Liver (tissue), 3 donors: ENCODE data around the gene TRMT2A.

Experiments
- CTCF ChIP-seq: fragments of 150-350 bp; IDR thresholded peaks from 2 replicates; pipeline ENCODE4 v1.5.1; 2017; ENCODE audit warnings: improper control_type of control experiment, low read depth, low read length; ENCODE audit not compliant: missing input control
- FOXA1 ChIP-seq: IDR thresholded peaks from 2 replicates; pipeline ENCODE4 v1.6.1; 2016; ENCODE audit warnings: antibody characterized with exemption
- HNF4A ChIP-seq, 2 donors: conservative IDR thresholded peaks; 2 replicates each; pipeline ENCODE4 v1.6.1; 2016; ENCODE audit warnings: antibody characterized with exemption in 2 of 2, mild to moderate bottlenecking in 2 of 2
- RAD21 ChIP-seq, 2 donors: IDR thresholded peaks; 2 replicates each; pipeline ENCODE4 v1.6.1; 2016; ENCODE audit warnings: antibody characterized with exemption in 2 of 2, mild to moderate bottlenecking in 2 of 2
- REST ChIP-seq: IDR thresholded peaks from 2 replicates; pipeline ENCODE4 v1.6.1; 2016; ENCODE audit warnings: antibody characterized with exemption, mild to moderate bottlenecking
- TAF1 ChIP-seq: conservative IDR thresholded peaks from 2 replicates; pipeline ENCODE4 v1.6.1; 2016; ENCODE audit warnings: antibody characterized with exemption, mild to moderate bottlenecking
- YY1 ChIP-seq: IDR thresholded peaks from 2 replicates; pipeline ENCODE4 v1.6.1; 2016; ENCODE audit warnings: antibody characterized with exemption, mild to moderate bottlenecking
- ZBTB33 ChIP-seq: IDR thresholded peaks from 2 replicates; pipeline ENCODE4 v1.6.1; 2016; ENCODE audit warnings: antibody characterized with exemption
- TF ChIP-seq, protein P1 (sequence below): IDR thresholded peaks from 2 replicates; pipeline ENCODE4 v1.6.1; 2016; ENCODE audit warnings: antibody characterized with exemption
- donor health status: healthy.
- donor health status: healthy.

- TF ChIP-seq ZBTB33 (no peak), CTCF (no peak), YY1 (no peak), HNF4A (conservative IDR thresholded peaks at IDR 0.05) (no peak), TAF1 (no peak), REST (no peak), FOXA1 (no peak), RAD21 (IDR thresholded peaks at IDR 0.05) (no peak)
- TF ChIP-seq, protein P1, sequence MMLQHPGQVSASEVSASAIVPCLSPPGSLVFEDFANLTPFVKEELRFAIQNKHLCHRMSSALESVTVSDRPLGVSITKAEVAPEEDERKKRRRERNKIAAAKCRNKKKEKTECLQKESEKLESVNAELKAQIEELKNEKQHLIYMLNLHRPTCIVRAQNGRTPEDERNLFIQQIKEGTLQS = no peak
Measured at GRCh38 chr22:20069331-20070042, 47.5 kb downstream of the TRMT2A start.
